ENCODE data around the gene CTCF. TPM values are rescaled to one million over a fixed set of nuclear protein-coding genes. Genes with fewer than 3 reads are reported as not detected.

CTCF gene
- total and polyA plus RNA-seq, 10 of the 15 experiments (the other 5 are each of a cell fraction or from before 2014, with no cell fraction given): 9.1 to 55.0 (median 41.8) TPM

GRCh38 chr16:67667817-67668494 lies 105.6 kb downstream of the CTCF start (continued):
- TF ChIP-seq TCF12 (IDR thresholded peaks at IDR 0.05; ENCODE audit: low read depth, low read length) (0 out of 2 replicates have a peak, but pooled peaks have one; percentile 15), ZBTB33 (IDR thresholded peaks at IDR 0.05) (peak; percentile 93), ZZZ3 (IDR thresholded peaks at IDR 0.05; ENCODE audit: control insufficient read depth, insufficient read length, low read depth) (no peak), EZH2 (IDR thresholded peaks at IDR 0.05; ENCODE audit: borderline replicate concordance, control insufficient read depth, low read depth, low read length) (no peak), TCF7 (IDR thresholded peaks at IDR 0.05; ENCODE audit: borderline replicate concordance) (no peak), RBBP5 (conservative IDR thresholded peaks at IDR 0.05) (no peak), ATF7 (IDR thresholded peaks at IDR 0.05; ENCODE audit: low read depth) (no peak), E2F8 (IDR thresholded peaks at IDR 0.05; ENCODE audit: low read depth, partially characterized antibody) (no peak), USF1 (IDR thresholded peaks at IDR 0.05; ENCODE audit: borderline replicate concordance, extremely low read length, insufficient read depth, low read depth, low read length) (no peak), RCOR1 (conservative IDR thresholded peaks at IDR 0.05; ENCODE audit: low read depth, low read length) (no peak), BHLHE40 (IDR thresholded peaks at IDR 0.05; ENCODE audit: borderline replicate concordance in 1 of 2, low read depth in 2 of 2, low read length in 1 of 2) (peak; percentile 40 to 61; a peak in 2 of 4 replicates), ZNF622 (IDR thresholded peaks at IDR 0.05) (no peak), EP300 (IDR thresholded peaks at IDR 0.05; ENCODE audit: borderline replicate concordance in 1 of 2, control insufficient read depth in 1 of 2, low read depth in 2 of 2, low read length in 2 of 2) (no peak), SREBF2 (IDR thresholded peaks at IDR 0.05; ENCODE audit: low read length) (no peak), TBL1XR1 (IDR thresholded peaks at IDR 0.05; ENCODE audit: low read depth, low read length) (no peak), RELA (IDR thresholded peaks at IDR 0.05; ENCODE audit: borderline replicate concordance, partially characterized antibody) (no peak), SUPT20H (IDR thresholded peaks at IDR 0.05; ENCODE audit: borderline replicate concordance, control insufficient read depth, low read depth, low read length) (no peak), FOXK2 (IDR thresholded peaks at IDR 0.05) (no peak), MYC (IDR thresholded peaks at IDR 0.05; ENCODE audit: insufficient read depth, insufficient read length, insufficient replicate concordance, low read length, severe bottlenecking) (no peak), CHD1 (IDR thresholded peaks at IDR 0.05; ENCODE audit: low read depth, low read length) (no peak)
- TF ChIP-seq, protein P1, sequence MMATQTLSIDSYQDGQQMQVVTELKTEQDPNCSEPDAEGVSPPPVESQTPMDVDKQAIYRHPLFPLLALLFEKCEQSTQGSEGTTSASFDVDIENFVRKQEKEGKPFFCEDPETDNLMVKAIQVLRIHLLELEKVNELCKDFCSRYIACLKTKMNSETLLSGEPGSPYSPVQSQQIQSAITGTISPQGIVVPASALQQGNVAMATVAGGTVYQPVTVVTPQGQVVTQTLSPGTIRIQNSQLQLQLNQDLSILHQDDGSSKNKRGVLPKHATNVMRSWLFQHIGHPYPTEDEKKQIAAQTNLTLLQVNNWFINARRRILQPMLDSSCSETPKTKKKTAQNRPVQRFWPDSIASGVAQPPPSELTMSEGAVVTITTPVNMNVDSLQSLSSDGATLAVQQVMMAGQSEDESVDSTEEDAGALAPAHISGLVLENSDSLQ (IDR thresholded peaks at IDR 0.05): peak; percentile 95
- TF ChIP-seq, protein P2, sequence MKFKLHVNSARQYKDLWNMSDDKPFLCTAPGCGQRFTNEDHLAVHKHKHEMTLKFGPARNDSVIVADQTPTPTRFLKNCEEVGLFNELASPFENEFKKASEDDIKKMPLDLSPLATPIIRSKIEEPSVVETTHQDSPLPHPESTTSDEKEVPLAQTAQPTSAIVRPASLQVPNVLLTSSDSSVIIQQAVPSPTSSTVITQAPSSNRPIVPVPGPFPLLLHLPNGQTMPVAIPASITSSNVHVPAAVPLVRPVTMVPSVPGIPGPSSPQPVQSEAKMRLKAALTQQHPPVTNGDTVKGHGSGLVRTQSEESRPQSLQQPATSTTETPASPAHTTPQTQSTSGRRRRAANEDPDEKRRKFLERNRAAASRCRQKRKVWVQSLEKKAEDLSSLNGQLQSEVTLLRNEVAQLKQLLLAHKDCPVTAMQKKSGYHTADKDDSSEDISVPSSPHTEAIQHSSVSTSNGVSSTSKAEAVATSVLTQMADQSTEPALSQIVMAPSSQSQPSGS (IDR thresholded peaks at IDR 0.05; ENCODE audit: low read length): no peak
